Coronary artery (tissue), 2 donors: ENCODE data around the gene KCNH6.

Experiments
- DNase-seq: peaks from one replicate; pipeline ENCODE4 v3.0.0-alpha.2; 2017; ENCODE audit warnings: low spot score
- H3K27ac ChIP-seq, 2 donors: fragments of 200-600 bp; sonication (generic); one replicate each; pipeline ENCODE4 v1.5.1; 2016 to 2019
- H3K4me3 ChIP-seq: fragments of 200-600 bp; sonication (generic); 2 replicates; pipeline ENCODE4 v1.5.1; 2016; ENCODE audit warnings: mild to moderate bottlenecking, moderate library complexity
- CTCF ChIP-seq: fragments of 200-600 bp; sonication (generic); IDR thresholded peaks from one replicate; pipeline ENCODE4 v1.5.1; 2019; ENCODE audit warnings: antibody characterized with exemption

The KCNH6 gene

GRCh38 chr17:63530557-63531021 is 7.4 kb downstream of the KCNH6 start:
- no peak for DNase-seq
- Histone ChIP-seq H3K27ac (no peak overlapping the region), H3K4me3 (no peak overlapping the region)
- TF ChIP-seq CTCF, result no peak

- no peak for DNase-seq
- no peak for TF ChIP-seq CTCF
- no peak overlapping the region for H3K27ac ChIP-seq
- H3K4me3 ChIP-seq, result no peak overlapping the region
Observed at GRCh38 chr17:63531022-63531965, 8.1 kb downstream of the KCNH6 start.

GRCh38 chr17:63533433-63534077 is 10.4 kb downstream of the KCNH6 start:
- no peak for TF ChIP-seq CTCF
- H3K27ac ChIP-seq, result no peak overlapping the region
- no peak overlapping the region for H3K4me3 ChIP-seq
- DNase-seq, result no peak

DNA sequence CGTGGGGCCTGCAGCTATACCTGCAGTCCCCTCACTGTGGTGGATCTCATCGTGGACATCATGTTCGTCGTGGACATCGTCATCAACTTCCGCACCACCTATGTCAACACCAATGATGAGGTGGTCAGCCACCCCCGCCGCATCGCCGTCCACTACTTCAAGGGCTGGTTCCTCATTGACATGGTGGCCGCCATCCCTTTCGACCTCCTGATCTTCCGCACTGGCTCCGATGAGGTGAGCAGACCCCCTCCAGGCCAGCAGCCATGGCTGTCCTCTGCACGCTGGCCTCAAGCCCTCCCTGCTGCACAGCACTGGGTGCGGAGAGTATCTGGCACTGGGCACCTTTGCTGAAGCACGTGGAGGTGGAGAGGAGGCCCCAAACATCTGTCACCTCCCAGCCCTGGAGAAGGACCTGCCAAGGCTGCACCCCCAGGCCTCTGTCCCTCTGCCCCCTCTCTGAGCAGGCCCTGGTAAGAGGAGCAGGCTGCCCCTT is 11.0 kb downstream of the KCNH6 start:
- Histone ChIP-seq H3K4me3 (no peak overlapping the region), H3K27ac (no peak overlapping the region)
- TF ChIP-seq CTCF, result no peak
- no peak for DNase-seq

DNA sequence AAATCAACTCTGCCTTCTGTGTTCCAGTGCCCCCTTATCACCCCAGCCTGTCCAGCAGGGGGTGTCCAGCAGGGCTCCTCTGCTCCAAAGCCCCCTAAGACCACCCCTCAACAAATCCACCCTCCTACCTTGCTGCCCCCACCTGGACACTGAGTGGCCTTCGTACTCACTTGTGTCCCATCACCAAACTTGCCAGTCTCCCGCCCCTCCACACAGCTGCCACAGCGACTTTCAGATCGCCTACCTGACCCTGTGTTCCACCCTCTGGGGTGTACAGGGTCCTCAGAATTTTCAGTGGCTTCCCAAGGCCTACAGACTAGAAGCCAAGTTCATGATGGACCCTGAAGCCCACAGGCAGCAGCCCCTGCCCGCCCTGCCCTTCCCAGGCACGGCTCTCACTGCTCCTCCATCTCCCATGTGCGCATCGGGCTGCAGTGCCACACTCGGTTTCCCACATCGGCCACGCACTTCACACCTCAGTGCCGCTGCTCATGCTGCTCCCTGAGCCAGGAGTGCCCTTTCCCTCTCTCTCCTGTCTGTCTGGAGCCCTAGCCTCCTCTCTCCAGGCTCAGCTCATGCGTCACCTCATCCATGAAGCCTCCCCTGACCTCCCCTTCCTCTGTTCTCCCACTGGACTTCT is 11.8 kb downstream of the KCNH6 start:
- Histone ChIP-seq H3K27ac (no peak overlapping the region), H3K4me3 (no peak overlapping the region)
- TF ChIP-seq CTCF, result no peak
- no peak for DNase-seq

DNA sequence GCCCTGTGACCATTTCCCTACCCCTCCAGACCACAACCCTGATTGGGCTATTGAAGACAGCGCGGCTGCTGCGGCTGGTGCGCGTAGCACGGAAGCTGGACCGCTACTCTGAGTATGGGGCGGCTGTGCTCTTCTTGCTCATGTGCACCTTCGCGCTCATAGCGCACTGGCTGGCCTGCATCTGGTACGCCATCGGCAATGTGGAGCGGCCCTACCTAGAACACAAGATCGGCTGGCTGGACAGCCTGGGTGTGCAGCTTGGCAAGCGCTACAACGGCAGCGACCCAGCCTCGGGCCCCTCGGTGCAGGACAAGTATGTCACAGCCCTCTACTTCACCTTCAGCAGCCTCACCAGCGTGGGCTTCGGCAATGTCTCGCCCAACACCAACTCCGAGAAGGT is 12.5 kb downstream of the KCNH6 start:
- no peak for TF ChIP-seq CTCF
- DNase-seq, result no peak
- no peak overlapping the region for H3K27ac ChIP-seq
- H3K4me3 ChIP-seq, result no peak overlapping the region
